GM18499 (cell line): ENCODE measurements around the gene CACNB2.
"Not testable (repeated sequence)": the region's sequence is repeated elsewhere in the genome, so short reads cannot be mapped to it uniquely, and the experiment has no call there.

Experiments used
- ATAC-seq: cut with Tn5 transposase; IDR thresholded peaks from one replicate; pipeline ENCODE4 v1.9.1; 2021; ENCODE audit warnings: moderate number of reproducible peaks; ENCODE audit not compliant: insufficient read depth, unreplicated experiment

Gene CACNB2

GRCh38 chr10:18196806-18197550 is 56.8 kb downstream of the CACNB2 start:
- no peak for ATAC-seq

- ATAC-seq, result no peak
Measured at GRCh38 chr10:18197706-18198105, 57.5 kb downstream of the CACNB2 start.

- ATAC-seq, result no peak
Measured at GRCh38 chr10:18201877-18202276, 61.7 kb downstream of the CACNB2 start.

- no peak for ATAC-seq
Measured at GRCh38 chr10:18202680-18203460, 62.6 kb downstream of the CACNB2 start.

GRCh38 chr10:18203471-18203870 is 63.2 kb downstream of the CACNB2 start:
- no peak for ATAC-seq

GRCh38 chr10:18204039-18204835 is 64.0 kb downstream of the CACNB2 start:
- no peak for ATAC-seq

- ATAC-seq, result no peak
Measured at GRCh38 chr10:18205098-18205834, 65.0 kb downstream of the CACNB2 start.

GRCh38 chr10:18208186-18208585 is 68.0 kb downstream of the CACNB2 start:
- ATAC-seq, result not testable (repeated sequence)

- no peak for ATAC-seq
Measured at GRCh38 chr10:18209241-18209640, 69.0 kb downstream of the CACNB2 start.

- ATAC-seq, result no peak
Measured at GRCh38 chr10:18210711-18211110, 70.5 kb downstream of the CACNB2 start.

- ATAC-seq, result no peak
Measured at GRCh38 chr10:18211862-18212261, 71.6 kb downstream of the CACNB2 start.

GRCh38 chr10:18213271-18213670 is 73.0 kb downstream of the CACNB2 start:
- ATAC-seq, result no peak

GRCh38 chr10:18214691-18215563 is 74.7 kb downstream of the CACNB2 start:
- ATAC-seq, result no peak

GRCh38 chr10:18216482-18216881 is 76.3 kb downstream of the CACNB2 start:
- no peak for ATAC-seq

GRCh38 chr10:18217577-18217976 is 77.4 kb downstream of the CACNB2 start:
- ATAC-seq, result no peak

- ATAC-seq, result no peak
Measured at GRCh38 chr10:18219146-18219545, 78.9 kb downstream of the CACNB2 start.

- no peak for ATAC-seq
Measured at GRCh38 chr10:18221123-18221522, 80.9 kb downstream of the CACNB2 start.

GRCh38 chr10:18221882-18222281 is 81.7 kb downstream of the CACNB2 start:
- no peak for ATAC-seq

GRCh38 chr10:18222866-18223265 is 82.6 kb downstream of the CACNB2 start:
- no peak for ATAC-seq
